K562 (cell line): Measurements from ENCODE around the gene COL28A1. TPM values are rescaled to one million over a fixed set of nuclear protein-coding genes. Genes with fewer than 3 reads are reported as not detected.

ENCODE experiments used
- ATAC-seq: fragments of 200-7000 bp; cut with Tn5 transposase; 3 replicates; pipeline ENCODE4 v1.9.1; 2020; ENCODE audit warnings: moderate library complexity
- BruUV-seq: library from RNA; stranded (reverse); fragments of 400-500 nt; replicated peaks from 2 replicates; lab custom pipeline; 2021; lab: Mats Ljungman, UMichigan
- CTCF ChIA-PET: fragments of 300-600 bp; formaldehyde crosslinking; extraction: SDS; loops from one replicate; lab custom pipeline; 2021; ENCODE audit warnings: low intra/inter-chr PET ratio; lab: Yijun Ruan, JAX
- POLR2A ChIA-PET: fragments of 300-600, 350-650 bp; sonication (Branson Sonifier 250); formaldehyde crosslinking; extraction: SDS; loops from one replicate; lab custom pipeline; 2021; ENCODE audit warnings: antibody characterized with exemption, inconsistent platforms; lab: Yijun Ruan, JAX
- DNase-seq, 4 experiments: peaks; one replicate each; pipeline versions ENCODE4 v3.0.0 to v3.0.0-alpha.2; 2011 to 2018; ENCODE audit warnings: low spot score in 3 of 4, mixed read lengths in 3 of 4; ENCODE audit errors: extremely low read depth in 1 of 4
- FAIRE-seq: peaks from 2 replicates; lab custom pipeline; 2011; peaks lifted over from hg19 to GRCh38; lab: Jason Lieb, UNC
- H2AFZ ChIP-seq: 2 replicates; pipeline ENCODE4 v1.6.0; 2011; ENCODE audit warnings: low read depth, low read length, control low read depth, inconsistent platforms
- H3K27ac ChIP-seq: fragments of 200-600 bp; 3 replicates; pipeline ENCODE4 v1.8.0; 2011; ENCODE audit warnings: low read depth, mild to moderate bottlenecking, control low read depth, inconsistent platforms, low read length, moderate library complexity, mixed read lengths; ENCODE audit errors: extremely low read depth
- H3K27me3 ChIP-seq, 2 experiments: fragments of 300-600 bp in 1 of 2; 2 replicates in 1 of 2; 3 replicates in 1 of 2; pipeline versions ENCODE4 v1.6.0 to v1.8.0; 2011; ENCODE audit warnings: inconsistent platforms in 2 of 2, low read length in 2 of 2, mild to moderate bottlenecking in 1 of 2, mixed read lengths in 1 of 2, moderate library complexity in 1 of 2; ENCODE audit not compliant: control insufficient read depth in 2 of 2, insufficient read depth in 2 of 2
- H3K36me3 ChIP-seq: fragments of 300-600 bp; 3 replicates; pipeline ENCODE4 v1.8.0; 2011; ENCODE audit warnings: mild to moderate bottlenecking, low read length, inconsistent platforms; ENCODE audit not compliant: control insufficient read depth, insufficient read depth
- H3K4me1 ChIP-seq, 2 experiments: fragments of 200-600 bp in 1 of 2; replicated peaks in 1 of 2; 2 replicates in 1 of 2; 3 replicates in 1 of 2; pipeline versions ENCODE4 v1.5.1 to v1.8.0; 2011; ENCODE audit warnings: inconsistent platforms in 2 of 2, low read length in 2 of 2, mild to moderate bottlenecking in 1 of 2, mixed read lengths in 1 of 2, moderate library complexity in 1 of 2; ENCODE audit not compliant: control insufficient read depth in 2 of 2, insufficient read depth in 2 of 2
- H3K4me2 ChIP-seq: 2 replicates; pipeline ENCODE4 v1.6.1; 2011; ENCODE audit warnings: low read length, control low read depth, inconsistent platforms, mixed read lengths; ENCODE audit not compliant: insufficient read depth
- H3K4me3 ChIP-seq: fragments of 200-600 bp; sonication (generic), shearing (Covaris generic); 2 replicates; pipeline ENCODE4 v1.5.1; 2016; ENCODE audit warnings: control low read depth, inconsistent platforms
- H3K79me2 ChIP-seq: fragments of 200-600 bp; 3 replicates; pipeline ENCODE4 v1.8.0; 2011; ENCODE audit warnings: low read length, inconsistent platforms; ENCODE audit not compliant: control insufficient read depth, insufficient read depth
- H3K9ac ChIP-seq, 2 experiments: 2 replicates each; pipeline versions ENCODE4 v1.6.0 to v1.6.1; 2011; ENCODE audit warnings: low read depth in 2 of 2, low read length in 2 of 2, control low read depth in 1 of 2, inconsistent platforms in 1 of 2, mild to moderate bottlenecking in 1 of 2, mixed read lengths in 1 of 2; ENCODE audit not compliant: insufficient read depth in 1 of 2
- H3K9me1 ChIP-seq: one replicate; pipeline ENCODE4 v1.6.0; 2011; ENCODE audit warnings: inconsistent platforms, mild to moderate bottlenecking, low read length, moderate library complexity; ENCODE audit not compliant: control insufficient read depth, insufficient read depth
- H3K9me3 ChIP-seq: replicated peaks from 2 replicates; pipeline ENCODE4 v1.5.1; 2011; ENCODE audit warnings: low read depth, low read length, inconsistent platforms; ENCODE audit not compliant: control insufficient read depth, insufficient read depth
- H4K20me1 ChIP-seq: replicated peaks from 2 replicates; pipeline ENCODE4 v1.6.1; 2011; ENCODE audit warnings: low read length, inconsistent platforms, mixed read lengths; ENCODE audit not compliant: control insufficient read depth, insufficient read depth
- ADNP ChIP-seq: fragments of 200-800 bp; sonication (Bioruptor generic); IDR thresholded peaks from 2 replicates; pipeline ENCODE4 v1.6.1; 2016; ENCODE audit warnings: missing genetic modification characterization, missing compliant biosample characterization
- COPS2 ChIP-seq: fragments of 450-650 bp; conservative IDR thresholded peaks from 2 replicates; pipeline ENCODE4 v1.6.1; 2016; ENCODE audit warnings: mild to moderate bottlenecking, moderate library complexity
- CXXC5 ChIP-seq: fragments of 250-450 bp; sonication (Bioruptor Pico); IDR thresholded peaks from 2 replicates; pipeline ENCODE4 v1.8.0; 2022; ENCODE audit warnings: inconsistent platforms, mild to moderate bottlenecking, moderate library complexity
- HDAC8 ChIP-seq: fragments of 450-650 bp; IDR thresholded peaks from 2 replicates; pipeline ENCODE4 v1.6.1; 2016; ENCODE audit warnings: mild to moderate bottlenecking, missing genetic modification characterization, moderate library complexity, missing compliant biosample characterization
- HMGN3 ChIP-seq: IDR thresholded peaks from 2 replicates; pipeline ENCODE4 v1.6.1; 2011; ENCODE audit warnings: borderline replicate concordance, low read depth, mild to moderate bottlenecking, mixed read lengths, low read length; ENCODE audit not compliant: insufficient read length; ENCODE audit errors: extremely low read depth
- KLF13 ChIP-seq: fragments of 450-650 bp; IDR thresholded peaks from 2 replicates; pipeline ENCODE4 v1.6.1; 2016; ENCODE audit warnings: missing genetic modification characterization, low read depth, mild to moderate bottlenecking, missing compliant biosample characterization, moderate library complexity, borderline replicate concordance
- MTA1 ChIP-seq: fragments of 450-650 bp; IDR thresholded peaks from 2 replicates; pipeline ENCODE4 v1.6.1; 2017; ENCODE audit warnings: borderline replicate concordance
- ZNF143 ChIP-seq: sonication (generic); formaldehyde crosslinking; IDR thresholded peaks from 2 replicates; pipeline ENCODE4 v1.9.0; 2022; ENCODE audit warnings: mild to moderate bottlenecking, missing genetic modification reagents
- WGBS: fragments of 100-300 bp; shearing (Covaris generic); methylation state at CpG from one replicate; pipeline ENCODE4 v1.1.6; 2016; ENCODE audit warnings: low coverage, mixed read lengths; ENCODE audit not compliant: insufficient coverage; ENCODE audit errors: missing lambda C conversion rate; 5-methylcytosine and 5-hydroxymethylcytosine counted together
- in situ Hi-C: fragments of 300-500 bp; cut with MboI; formaldehyde crosslinking; loops from 4 replicates; pipeline ENCODE4 v1.15.0; 2018; ENCODE audit warnings: inconsistent platforms, mixed read lengths
- intact Hi-C: fragments of 100-400 bp; cut with micrococcal nuclease; formaldehyde crosslinking; loops from 2 replicates; pipeline ENCODE4 v1.14.2; 2022
- polyA plus RNA-seq, 8 experiments: library from polyadenylated mRNA; depleted of rRNA in 4 of 8; stranded (reverse) in 5 of 8; unstranded in 3 of 8; fragments of >200 nt; fragmentation: Nextera tagmentation in 2 of 8; fragmentation: Illumina TruSeq in 1 of 8; extraction: Ambion mirVana in 2 of 8; extraction: Trizol in 1 of 8; gene quantifications; 2 replicates each; pipeline versions ENCODE4 v1.2.1 to v1.2.3, GENCODE V29; 2011 to 2014; ENCODE audit warnings: inconsistent platforms in 1 of 8, missing spikeins in 1 of 8
- total RNA-seq, 7 experiments: library from RNA; depleted of rRNA in 6 of 7; stranded (reverse); fragments of >200 nt in 6 of 7; fragmentation: Illumina TruSeq in 2 of 7; extraction: Trizol in 2 of 7; gene quantifications; 2 replicates each; pipeline versions ENCODE4 v1.2.1 to v1.2.3, GENCODE V29; 2011 to 2021; ENCODE audit warnings: low replicate concordance in 1 of 7
- TF ChIP-seq, protein P1 (sequence below): fragments of 450-650 bp; IDR thresholded peaks from 2 replicates; pipeline ENCODE4 v1.7.0; 2016; ENCODE audit warnings: borderline replicate concordance
- TF ChIP-seq, protein P2 (sequence below): fragments of 450-650 bp; formaldehyde crosslinking; IDR thresholded peaks from 2 replicates; pipeline ENCODE4 v1.4.0; 2022; ENCODE audit warnings: missing genetic modification characterization
- TF ChIP-seq, protein P3 (sequence below): sonication (generic); formaldehyde crosslinking; IDR thresholded peaks from 2 replicates; pipeline ENCODE4 v1.8.0; 2022; ENCODE audit warnings: missing genetic modification reagents, mild to moderate bottlenecking, borderline replicate concordance
- TF ChIP-seq, protein P4 (sequence below): fragments of 200-800 bp; sonication (Bioruptor generic); IDR thresholded peaks from 2 replicates; pipeline ENCODE4 v1.6.1; 2017; ENCODE audit warnings: missing genetic modification characterization, missing compliant biosample characterization

The COL28A1 gene
- total and polyA plus RNA-seq, 9 of the 15 experiments (the other 6 are each of a cell fraction or from before 2014, with no cell fraction given), result 0.03 to 0.13 (median 0.05) TPM; not detected in 3

DNA sequence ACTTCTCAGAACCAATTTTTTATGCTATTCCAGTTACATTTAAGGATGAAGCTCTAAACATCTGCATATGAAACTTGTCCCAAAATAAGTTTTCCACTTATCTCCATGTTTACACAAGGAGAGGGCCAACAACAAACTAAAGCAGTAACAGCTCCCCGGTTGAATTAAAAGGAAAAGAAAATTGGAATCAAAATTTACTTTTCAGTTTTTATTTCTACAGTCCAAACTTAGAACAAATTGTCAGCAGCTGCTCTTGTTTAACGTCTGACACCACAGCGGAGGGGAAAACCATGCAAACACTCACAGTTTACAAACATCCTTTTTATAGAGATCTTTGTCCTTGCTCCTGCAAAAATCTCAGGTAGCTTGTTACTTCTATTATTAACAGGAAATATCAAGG, 101.3 kb downstream of the COL28A1 start:
- DNase-seq, result no peak
- Histone ChIP-seq H3K9me3 (no peaks in the 10 kb centered on the region), H4K20me1 (no peaks in the 10 kb centered on the region), H2AFZ (no peak overlapping the region), H3K9ac (no peak overlapping the region), H3K27ac (no peak overlapping the region), H3K36me3 (no peaks in the 10 kb centered on the region), H3K79me2 (no peaks in the 10 kb centered on the region), H3K4me2 (no peak overlapping the region), H3K9me1 (no peaks in the 10 kb centered on the region), H3K4me1 (no peaks in the 10 kb centered on the region), H3K4me3 (no peak overlapping the region), H3K27me3 (peaks cover 17% of the 10 kb centered on the region in 2 experiments; a peak in 4 of 5 replicates)
- 3% methylated on average over 3 of the region's 3 CpGs for WGBS
- CTCF ChIA-PET, result no interaction called here
- no peak for FAIRE-seq
- no peak for ATAC-seq
- intact Hi-C loops, result no loop called here
- TF ChIP-seq ADNP (tag), result no peak
- no peak for TF ChIP-seq KLF13 (tag)
- TF ChIP-seq, protein P1, sequence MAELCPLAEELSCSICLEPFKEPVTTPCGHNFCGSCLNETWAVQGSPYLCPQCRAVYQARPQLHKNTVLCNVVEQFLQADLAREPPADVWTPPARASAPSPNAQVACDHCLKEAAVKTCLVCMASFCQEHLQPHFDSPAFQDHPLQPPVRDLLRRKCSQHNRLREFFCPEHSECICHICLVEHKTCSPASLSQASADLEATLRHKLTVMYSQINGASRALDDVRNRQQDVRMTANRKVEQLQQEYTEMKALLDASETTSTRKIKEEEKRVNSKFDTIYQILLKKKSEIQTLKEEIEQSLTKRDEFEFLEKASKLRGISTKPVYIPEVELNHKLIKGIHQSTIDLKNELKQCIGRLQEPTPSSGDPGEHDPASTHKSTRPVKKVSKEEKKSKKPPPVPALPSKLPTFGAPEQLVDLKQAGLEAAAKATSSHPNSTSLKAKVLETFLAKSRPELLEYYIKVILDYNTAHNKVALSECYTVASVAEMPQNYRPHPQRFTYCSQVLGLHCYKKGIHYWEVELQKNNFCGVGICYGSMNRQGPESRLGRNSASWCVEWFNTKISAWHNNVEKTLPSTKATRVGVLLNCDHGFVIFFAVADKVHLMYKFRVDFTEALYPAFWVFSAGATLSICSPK, result no peak
- no peak for TF ChIP-seq HDAC8 (tag)
- TF ChIP-seq, protein P2, sequence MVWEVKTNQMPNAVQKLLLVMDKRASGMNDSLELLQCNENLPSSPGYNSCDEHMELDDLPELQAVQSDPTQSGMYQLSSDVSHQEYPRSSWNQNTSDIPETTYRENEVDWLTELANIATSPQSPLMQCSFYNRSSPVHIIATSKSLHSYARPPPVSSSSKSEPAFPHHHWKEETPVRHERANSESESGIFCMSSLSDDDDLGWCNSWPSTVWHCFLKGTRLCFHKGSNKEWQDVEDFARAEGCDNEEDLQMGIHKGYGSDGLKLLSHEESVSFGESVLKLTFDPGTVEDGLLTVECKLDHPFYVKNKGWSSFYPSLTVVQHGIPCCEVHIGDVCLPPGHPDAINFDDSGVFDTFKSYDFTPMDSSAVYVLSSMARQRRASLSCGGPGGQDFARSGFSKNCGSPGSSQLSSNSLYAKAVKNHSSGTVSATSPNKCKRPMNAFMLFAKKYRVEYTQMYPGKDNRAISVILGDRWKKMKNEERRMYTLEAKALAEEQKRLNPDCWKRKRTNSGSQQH (CRISPR knock-in tag), result no peak
- TF ChIP-seq MTA1, result no peak
- TF ChIP-seq CXXC5 (CRISPR knock-in tag), result no peak
- no peak for TF ChIP-seq HMGN3
- no peak for TF ChIP-seq ZNF143 (CRISPR knock-in tag)
- TF ChIP-seq, protein P3, sequence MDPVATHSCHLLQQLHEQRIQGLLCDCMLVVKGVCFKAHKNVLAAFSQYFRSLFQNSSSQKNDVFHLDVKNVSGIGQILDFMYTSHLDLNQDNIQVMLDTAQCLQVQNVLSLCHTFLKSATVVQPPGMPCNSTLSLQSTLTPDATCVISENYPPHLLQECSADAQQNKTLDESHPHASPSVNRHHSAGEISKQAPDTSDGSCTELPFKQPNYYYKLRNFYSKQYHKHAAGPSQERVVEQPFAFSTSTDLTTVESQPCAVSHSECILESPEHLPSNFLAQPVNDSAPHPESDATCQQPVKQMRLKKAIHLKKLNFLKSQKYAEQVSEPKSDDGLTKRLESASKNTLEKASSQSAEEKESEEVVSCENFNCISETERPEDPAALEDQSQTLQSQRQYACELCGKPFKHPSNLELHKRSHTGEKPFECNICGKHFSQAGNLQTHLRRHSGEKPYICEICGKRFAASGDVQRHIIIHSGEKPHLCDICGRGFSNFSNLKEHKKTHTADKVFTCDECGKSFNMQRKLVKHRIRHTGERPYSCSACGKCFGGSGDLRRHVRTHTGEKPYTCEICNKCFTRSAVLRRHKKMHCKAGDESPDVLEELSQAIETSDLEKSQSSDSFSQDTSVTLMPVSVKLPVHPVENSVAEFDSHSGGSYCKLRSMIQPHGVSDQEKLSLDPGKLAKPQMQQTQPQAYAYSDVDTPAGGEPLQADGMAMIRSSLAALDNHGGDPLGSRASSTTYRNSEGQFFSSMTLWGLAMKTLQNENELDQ (CRISPR knock-in tag), result no peak
- no peak for TF ChIP-seq COPS2
- TF ChIP-seq, protein P4, sequence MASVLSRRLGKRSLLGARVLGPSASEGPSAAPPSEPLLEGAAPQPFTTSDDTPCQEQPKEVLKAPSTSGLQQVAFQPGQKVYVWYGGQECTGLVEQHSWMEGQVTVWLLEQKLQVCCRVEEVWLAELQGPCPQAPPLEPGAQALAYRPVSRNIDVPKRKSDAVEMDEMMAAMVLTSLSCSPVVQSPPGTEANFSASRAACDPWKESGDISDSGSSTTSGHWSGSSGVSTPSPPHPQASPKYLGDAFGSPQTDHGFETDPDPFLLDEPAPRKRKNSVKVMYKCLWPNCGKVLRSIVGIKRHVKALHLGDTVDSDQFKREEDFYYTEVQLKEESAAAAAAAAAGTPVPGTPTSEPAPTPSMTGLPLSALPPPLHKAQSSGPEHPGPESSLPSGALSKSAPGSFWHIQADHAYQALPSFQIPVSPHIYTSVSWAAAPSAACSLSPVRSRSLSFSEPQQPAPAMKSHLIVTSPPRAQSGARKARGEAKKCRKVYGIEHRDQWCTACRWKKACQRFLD, result no peak
- in situ Hi-C loops, result no loop called here
- POLR2A ChIA-PET, result interaction anchor here (0.7 to 1.2 kb wide), 3 partner anchors 10 to 28 kb away, joined by 3 read pairs; no protein-coding TSS in a partner anchor
- no TSS peak for BruUV-seq
